Globus pallidus (tissue), 1 donor: ENCODE results near the gene LMBR1.
"Not testable (repeated sequence)": the region's sequence is repeated elsewhere in the genome, so short reads cannot be mapped to it uniquely, and the experiment has no call there.

Experiments
- DNase-seq: peaks from one replicate; pipeline ENCODE4 v3.0.0-alpha.2; 2015; ENCODE audit warnings: low spot score

The LMBR1 gene

DNA sequence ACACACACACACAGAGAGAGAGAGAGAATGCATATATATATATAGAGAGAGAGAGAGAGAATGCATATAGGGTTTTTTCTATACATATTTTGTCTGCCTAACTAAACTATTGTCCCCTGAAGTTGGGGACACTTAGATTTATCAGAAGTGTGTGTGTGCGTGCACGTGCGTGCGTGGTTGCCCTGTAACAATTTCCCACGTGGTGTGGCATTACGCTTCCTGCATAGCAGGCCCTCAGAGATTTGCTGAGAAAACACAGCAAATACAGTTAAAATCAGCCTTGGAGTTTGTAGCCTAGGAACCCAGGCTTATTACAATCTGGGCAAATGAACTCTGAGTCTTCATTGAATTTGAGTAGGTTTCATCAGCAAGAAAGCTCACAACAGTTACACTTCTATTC is 237.7 kb downstream of the LMBR1 start:
- DNase-seq = no peak

DNA sequence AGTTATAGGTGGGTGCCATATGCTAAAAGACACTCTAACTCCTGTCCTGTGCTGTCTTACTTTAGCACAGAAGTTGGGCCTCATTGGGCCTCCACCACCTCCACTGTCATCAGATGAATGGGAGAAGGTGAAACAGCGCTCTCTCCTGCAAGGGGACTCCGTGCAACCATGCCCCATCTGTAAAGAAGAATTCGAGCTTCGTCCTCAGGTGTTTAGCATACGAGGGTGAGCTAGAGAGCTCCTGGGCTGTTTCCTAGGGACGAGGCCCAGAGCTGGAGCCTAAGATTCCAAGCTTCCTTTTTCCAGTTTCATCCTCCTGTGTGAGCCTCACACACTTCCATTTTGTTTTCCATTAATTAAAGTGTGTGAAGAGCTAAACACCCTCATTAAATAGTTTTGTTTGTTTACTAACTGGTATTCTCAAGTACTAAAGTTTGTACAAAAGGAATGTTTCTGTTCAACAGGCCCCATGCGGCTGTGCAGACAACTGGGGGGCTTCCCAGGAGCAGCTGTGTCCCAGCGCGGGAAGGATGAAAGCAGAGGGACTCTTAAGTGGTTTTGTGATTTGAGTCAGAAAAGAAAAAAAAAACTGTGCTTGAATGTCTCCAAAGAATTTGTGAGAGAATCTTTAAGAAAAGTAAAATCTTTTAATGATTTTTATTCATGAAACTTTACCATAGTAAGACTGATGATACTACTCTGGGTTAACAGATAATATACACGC is 238.3 kb downstream of the LMBR1 start:
- no peak for DNase-seq

DNA sequence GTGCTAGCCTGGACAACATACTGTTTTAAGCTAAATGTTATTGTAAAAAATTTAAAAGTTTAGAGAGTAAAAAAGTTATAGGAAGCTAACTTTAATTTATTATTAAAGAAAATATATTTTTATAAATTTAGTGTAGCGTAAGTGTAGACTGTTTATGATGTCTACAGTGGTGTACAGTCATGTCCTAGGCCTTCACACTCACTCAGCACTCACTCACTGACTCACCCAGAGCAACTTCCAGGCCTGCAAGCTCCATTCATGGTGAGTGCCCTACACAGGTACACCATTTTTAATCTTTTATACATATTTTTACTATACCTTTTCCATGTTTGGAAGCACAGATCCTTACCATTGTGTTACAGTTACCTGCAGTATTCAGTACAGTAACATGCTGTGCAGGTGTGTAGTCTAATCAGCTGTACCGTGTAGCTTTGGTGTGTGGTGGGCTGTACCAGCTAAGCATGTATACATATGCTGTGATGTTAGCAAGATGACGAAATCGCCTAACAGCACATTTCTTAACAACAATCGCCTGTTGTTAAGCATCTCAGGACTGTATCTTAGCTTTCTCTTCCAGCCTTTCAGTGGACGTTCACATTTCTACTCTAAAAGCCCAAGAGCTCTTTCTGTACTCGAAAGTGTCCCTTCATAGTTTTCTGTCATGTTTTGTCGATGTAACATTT is 240.0 kb downstream of the LMBR1 start:
- DNase-seq = no peak

DNA sequence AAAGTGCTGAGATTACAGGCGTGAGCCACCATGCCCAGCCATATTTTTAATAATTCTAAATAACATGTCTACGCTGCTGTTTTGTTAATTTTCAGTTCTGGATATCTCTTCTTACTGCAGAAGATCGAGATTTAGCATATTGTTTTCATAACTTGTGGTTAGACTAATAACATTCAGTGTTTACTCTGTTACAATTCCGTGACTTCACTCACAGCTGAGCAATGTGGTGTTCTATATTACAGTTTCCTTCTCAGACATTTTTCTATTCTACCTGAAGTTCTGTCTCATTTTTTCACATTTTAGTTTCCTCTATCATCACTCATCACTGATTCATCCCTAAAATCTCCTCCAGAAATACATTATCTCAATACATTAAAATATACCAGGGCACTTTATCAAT is 241.5 kb downstream of the LMBR1 start:
- no peak for DNase-seq

DNA sequence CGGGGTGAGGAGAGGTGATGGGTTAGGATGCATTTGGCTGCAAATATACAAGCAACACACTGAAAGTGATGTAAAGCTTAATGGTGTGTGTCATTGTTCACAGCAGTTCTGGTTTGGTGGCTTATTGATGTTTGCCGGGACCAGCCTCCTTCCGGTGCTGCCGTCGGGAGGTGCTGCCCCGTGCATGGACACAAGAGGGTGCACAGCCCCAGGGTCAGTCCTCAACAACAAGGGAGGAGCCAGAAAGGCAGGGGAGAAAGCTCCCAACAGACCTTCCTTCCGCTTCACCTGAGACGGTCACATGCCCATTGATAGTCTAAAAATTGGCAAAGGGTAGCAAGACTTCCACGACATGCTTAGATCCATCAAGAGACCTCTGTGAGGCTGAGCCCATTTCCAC is 242.9 kb downstream of the LMBR1 start:
- no peak for DNase-seq

DNA sequence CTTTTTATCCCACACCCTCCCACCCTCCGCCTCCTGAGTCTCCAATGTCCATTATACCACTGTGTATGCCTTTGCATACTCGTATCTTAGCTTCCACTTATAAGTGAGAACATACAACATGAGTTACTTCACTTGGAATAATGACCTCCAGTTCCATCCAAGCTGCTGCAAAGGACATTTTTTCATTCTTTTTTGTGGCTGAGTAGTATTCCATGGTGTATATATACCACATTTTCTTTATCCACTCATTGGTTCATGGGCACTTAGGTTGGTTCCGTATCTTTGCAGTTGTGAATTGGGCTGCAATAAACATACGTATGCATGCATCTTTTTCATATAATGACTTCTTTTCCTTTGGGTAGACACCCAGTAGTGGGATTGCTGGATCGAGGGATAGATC is 245.7 kb downstream of the LMBR1 start:
- DNase-seq = not testable (repeated sequence)

DNA sequence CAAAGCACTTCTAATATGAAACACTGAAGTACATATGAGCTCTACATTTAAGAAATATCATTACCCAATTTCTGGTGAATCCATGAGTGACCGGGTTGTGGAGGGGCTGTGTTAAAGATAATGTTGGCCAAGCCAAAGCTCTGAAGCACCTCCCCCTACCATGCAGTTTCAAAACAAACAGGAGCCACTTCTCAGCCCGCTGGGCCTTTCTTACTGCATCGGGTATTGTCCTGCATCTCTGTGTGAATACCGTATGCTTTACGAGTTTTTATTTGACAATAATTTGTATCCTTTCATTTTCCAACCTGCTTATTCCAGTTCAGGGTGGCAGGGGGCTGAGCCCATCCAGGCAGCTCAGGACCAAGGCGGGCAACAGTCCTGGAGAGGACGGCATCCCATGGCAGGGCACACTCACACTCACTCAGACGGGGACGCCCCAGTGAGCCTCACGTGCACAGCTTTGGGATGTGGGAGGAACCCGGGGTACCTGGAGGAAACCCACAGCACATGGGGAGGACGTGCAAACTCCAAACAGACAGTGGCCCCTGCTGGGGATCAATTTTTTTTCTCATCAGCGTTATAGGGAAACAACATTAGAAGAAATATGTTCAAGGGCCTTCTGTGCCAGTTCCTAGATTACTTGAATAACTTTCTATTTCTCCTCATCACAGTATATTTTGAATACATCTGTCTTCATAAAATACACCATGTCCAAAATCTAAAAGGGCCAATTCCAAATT is 250.5 kb downstream of the LMBR1 start:
- DNase-seq = no peak

DNA sequence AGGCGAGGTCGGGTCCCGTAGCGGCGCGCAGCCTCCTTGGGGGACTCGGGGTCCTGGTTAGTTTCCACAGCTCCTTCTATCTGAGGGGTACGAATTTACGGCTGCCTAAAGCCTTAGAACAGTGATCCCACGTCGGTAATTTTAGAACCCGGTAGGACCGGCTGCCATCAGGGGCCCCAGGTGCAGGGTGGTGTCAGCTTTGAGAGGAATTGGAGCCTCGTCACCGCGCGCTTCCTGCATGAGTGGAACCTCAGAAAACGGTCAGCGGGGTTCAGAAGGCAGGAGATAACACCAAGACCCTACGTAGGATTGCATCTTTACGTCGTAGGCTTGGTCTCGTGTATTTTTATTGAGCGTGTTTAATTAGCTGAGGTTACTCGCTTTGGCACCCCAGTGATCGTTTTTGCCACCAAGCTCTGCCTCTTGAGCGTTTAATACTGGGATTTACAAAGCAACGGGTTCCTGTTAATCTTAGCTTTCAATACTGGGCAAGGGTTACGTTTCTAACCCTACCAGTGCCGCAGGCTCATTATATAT is 252.0 kb downstream of the LMBR1 start:
- no peak for DNase-seq

DNA sequence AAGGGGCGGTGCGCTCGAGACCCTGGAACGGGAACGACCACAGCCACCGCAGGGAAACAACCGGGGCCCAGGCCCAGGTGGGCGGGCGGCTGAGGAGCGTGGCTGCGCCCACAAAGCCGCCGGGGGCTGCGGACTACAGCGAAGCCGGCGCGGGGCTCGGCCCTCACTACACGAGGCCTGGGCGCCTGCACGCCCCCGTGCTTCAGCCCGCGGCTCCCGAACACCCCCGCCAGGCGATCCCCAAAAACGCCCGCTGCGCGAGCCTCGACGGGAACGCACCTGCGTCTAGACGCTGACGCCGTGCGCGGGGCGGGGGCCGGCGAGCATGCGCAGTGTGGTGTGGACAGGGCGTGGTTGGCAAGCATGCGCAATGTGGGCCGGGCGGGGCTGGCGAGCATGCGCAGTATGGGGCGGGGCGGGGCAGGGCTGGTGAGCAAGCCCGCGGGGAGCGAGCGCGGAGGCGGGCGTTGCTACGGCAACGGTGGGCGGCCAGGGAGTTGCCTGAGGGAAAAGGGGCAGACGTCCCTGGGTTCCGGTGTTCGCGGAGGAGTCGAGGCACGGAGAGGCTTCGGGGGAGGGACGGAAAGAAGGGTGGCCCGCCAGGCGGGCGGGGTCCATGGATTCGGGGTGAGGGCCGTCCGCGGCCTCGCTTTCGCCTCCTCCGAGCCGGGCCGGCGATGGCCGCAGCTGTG is 252.6 kb downstream of the LMBR1 start, which contains the start of gene RNF32:
Gene RNF32, plus strand, starts transcription at position 518 of the 692 bp plus-strand sequence. CDS start 3,104 bp downstream, outside the sequence.
- DNase-seq = peak; percentile 87

DNA sequence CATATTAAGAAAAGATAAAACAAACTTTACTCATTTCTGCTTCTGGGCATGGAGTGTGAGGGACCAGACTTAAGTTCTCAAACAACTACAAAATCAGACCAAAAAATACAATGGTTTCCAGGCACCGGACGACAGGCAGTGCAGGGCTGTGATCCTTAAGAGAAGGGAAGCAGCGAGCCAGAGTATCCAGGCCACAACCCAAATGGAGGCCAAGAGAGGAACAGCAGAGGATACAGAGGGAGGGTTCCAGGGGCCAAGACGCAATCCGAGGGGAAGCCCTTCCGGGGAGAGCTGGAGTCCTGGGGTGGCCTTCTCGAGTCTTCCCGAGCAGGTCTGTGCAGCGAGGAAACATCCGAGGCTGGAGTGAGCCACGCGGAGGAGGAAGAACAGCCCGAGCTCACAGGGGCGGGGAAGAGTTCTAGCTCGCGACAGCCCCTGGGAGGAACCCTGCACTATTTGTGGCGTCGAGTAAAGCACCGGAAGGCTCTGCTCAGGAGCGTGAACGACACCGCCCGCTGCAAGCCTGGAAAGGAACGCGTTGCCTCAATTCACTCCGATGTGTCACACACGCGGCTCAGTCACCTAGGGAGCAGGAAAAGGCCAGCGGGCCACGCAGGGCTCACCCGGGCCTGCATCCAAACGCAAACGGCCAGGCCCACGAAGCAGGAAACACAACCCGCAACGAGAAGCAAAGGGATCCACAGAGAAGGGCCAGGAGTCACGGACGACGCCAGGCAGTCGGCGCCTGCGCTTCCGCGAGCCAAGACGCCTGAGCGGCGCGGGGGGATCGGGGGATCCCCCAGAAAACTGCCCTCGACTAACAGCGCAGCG is 253.3 kb downstream of the LMBR1 start:
- peak; percentile 26 for DNase-seq

DNA sequence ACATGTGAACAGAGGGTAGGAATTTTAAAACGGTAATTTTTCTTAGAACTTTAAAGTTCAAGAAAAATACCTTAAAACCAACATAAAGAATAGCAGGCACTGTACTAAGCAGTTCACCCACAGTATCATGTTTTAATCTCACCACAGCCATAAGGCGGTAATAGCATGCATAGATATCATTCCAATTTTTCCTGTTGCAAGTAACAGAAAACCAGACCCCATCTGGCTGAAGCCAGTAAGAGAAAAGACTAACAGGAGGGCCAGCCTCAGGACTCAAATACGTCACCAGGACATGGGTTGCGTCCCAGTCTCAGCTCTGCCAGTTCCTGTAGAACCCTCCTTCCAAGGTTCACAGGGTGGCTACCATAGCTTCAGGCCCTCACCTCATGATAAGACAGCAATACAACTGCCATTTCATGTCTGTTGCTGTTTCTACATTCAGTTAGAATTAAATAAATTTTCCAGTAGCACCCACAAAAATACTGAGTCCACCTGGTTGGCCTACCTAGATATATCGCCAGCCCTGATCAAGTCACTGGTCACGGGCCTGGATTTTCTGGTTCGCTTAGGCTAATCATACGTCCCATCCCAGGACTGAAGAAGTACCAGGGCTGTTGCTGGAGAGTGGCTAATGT is 254.4 kb downstream of the LMBR1 start:
- no peak for DNase-seq

DNA sequence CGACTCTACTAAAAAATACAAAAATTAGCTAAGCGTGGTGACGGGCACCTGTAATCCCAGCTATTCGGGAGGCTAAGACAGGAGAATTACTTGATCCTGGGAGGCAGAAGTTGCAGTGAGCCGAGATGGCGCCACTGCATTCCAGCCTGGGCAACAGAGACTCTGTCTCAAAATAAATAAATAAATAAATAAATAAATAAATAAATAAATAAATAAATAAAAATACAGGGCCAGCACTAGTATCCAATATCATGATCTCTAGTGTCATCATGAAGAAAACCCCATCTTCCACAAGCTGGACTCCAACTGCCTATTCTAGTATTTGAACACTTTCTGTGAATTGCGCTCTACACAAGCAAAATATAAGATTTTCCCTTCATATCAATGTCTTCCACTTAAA is 255.9 kb downstream of the LMBR1 start:
- DNase-seq = not testable (repeated sequence)

DNA sequence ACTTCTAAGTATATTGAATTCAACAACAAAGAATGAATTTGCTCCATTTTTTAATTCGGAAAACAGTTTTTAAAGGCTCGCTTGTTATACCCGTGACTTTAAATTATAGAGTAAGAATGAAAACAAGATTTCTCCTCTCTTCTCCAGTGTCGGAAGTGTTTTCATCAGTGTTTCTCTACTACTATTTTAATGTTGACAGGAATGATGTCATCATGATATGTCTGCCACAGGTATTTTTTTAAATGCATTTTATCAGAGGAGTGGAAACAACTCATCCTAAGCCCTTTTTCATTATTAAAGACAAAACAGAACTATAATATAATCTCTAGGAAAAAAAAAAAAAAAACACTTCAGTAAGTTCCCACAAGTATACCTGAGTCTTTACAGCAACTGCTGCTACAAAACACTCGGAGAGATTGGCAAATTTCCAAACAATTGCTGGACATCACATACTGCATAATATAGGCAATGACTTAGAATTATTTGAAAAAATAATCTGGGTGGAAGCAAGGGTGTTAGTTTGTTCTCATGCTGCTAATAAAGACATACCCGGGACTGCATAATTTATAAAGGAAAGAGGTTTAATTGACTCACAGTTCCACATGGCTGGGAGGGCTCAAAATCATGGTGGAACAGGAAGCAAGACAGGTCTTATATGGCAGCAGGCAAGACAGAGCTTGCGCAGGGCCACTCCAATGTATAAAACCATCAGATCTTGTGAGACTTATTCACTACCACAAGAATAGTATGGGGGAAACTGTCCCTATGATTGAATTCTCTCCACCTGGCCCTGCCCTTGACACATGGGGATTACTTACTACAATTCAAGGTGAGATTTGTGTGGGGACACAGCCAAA is 257.2 kb downstream of the LMBR1 start:
- DNase-seq = no peak

DNA sequence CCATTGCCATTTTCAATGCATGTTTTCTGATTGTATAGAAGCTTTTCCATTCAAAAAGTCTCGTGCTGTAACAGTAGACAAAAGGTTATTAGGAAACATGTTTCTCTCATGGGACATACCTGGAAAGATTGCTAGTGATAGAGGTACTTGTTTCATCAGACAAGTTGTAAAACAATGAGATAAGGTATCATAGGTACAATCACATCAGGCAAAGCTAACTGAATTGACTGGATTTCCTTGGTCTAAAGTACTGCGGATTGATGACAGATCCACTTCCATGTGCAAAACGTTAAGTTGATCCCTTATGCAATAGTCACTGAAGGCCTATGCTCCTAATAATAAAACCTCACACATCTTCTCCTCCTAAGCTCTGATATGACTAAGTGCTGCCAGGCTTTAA is 258.9 kb downstream of the LMBR1 start:
- no peak for DNase-seq

DNA sequence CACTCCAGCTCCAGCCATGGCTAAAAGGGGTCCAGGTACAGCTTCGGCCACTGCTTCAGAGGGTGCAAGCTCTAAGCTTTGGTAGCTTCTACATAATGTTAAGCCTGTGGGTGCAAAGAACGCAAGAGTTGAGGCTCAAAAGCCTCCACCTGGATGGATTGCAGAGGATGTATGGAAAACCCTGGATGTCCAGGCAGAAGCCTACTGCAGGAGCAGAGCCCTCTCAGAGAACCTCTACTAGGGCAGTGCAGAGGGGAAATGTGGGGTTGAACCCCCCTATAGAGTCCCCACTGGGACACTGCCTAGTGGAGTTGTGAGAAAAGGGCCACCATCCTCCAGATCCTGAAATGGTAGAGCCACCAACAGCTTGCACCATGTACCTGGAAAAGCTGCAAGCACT is 263.1 kb downstream of the LMBR1 start:
- no peak for DNase-seq

DNA sequence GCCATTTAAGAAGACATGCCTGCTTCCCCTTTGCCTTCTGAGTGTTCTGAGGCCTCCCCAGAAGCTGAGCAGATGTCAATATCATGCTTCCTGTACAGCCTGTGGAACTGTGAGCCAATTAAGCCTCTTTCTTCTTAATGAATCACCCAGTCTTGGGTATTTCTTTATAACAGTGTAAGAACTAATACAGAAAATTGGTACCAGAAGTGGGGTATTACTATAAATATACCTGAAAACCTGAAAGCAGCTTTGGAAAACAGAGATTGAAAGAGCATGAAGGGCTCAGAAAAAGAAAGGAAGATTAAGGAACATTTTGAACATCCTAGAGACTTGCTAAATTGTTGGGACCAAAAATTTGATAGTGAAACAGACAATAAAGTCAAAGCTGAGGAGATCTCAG is 264.4 kb downstream of the LMBR1 start:
- no peak for DNase-seq
